ENCODE results near the gene GAPDHS. TPM values are rescaled to one million over a fixed set of nuclear protein-coding genes. Genes with fewer than 3 reads are reported as not detected.

The GAPDHS gene
- total RNA-seq, 1 donor from 2014 or later = not detected

DNA sequence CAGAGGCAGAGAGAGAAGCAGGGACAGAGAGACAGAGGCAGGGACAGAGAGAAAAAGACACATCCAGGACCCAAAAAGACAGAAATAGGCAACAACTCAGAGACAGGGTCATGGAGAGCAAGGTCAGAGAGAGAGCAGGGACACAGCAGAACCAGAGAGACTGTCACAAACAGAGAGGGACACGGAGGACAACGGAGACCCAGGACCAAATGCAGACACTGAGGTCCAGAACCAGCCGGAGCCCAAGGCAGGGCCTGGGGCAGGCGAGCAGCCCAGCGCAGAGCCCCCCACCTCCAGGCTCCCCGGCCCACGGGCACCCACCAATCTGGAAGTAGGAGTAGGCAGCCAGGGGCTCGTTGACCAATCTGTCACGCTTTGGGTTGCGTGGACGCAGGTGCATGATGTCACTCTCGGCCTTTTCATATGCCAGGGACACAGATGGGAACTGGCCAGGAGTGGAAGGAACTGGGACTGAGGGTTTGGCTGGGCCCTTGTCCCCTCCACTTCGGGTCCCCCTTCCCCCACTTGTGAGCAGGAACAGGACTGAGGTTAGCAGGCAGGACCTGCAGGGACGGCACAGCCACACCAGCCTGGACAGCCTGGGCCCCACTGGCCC, 20.2 kb downstream of the GAPDHS start:
- intact Hi-C loops (cut with DNase I) = no loop called here
- no peak overlapping the region for H3K4me3 ChIP-seq
- DNase-seq (no peak), ATAC-seq (no peak)
- H3K27me3 ChIP-seq = peaks cover 6% of the 10 kb centered on the region
- H3K9me3 ChIP-seq = no peaks in the 10 kb centered on the region
- H3K36me3 ChIP-seq = no peaks in the 10 kb centered on the region
- TF ChIP-seq, protein P1, sequence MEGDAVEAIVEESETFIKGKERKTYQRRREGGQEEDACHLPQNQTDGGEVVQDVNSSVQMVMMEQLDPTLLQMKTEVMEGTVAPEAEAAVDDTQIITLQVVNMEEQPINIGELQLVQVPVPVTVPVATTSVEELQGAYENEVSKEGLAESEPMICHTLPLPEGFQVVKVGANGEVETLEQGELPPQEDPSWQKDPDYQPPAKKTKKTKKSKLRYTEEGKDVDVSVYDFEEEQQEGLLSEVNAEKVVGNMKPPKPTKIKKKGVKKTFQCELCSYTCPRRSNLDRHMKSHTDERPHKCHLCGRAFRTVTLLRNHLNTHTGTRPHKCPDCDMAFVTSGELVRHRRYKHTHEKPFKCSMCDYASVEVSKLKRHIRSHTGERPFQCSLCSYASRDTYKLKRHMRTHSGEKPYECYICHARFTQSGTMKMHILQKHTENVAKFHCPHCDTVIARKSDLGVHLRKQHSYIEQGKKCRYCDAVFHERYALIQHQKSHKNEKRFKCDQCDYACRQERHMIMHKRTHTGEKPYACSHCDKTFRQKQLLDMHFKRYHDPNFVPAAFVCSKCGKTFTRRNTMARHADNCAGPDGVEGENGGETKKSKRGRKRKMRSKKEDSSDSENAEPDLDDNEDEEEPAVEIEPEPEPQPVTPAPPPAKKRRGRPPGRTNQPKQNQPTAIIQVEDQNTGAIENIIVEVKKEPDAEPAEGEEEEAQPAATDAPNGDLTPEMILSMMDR (IDR thresholded peaks at IDR 0.05) = no peak
- H3K4me1 ChIP-seq = peaks cover 6% of the 10 kb centered on the region
- H3K27ac ChIP-seq = no peak overlapping the region

DNA sequence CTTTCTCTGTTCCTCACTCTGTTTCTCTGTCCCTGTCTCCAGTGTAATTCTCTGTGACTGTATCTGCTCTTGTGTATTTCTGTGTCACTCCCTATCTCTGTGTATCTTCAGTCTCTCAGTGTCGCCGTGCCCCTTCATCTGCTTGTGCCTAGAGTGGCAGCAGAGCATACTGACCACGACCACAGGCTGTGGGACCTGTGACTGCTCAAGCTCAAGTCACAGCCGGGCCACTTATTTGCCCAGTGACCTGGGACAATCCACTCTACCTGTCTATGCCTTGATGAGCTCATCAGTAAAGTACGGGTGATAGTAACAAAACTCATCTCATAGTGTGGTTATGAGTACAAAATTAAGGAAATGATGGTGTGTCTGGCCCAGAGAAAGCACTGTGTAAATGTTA, 20.8 kb downstream of the GAPDHS start:
- DNase-seq = no peak
- peaks cover 12% of the 10 kb centered on the region for H3K27me3 ChIP-seq
- ATAC-seq = no peak
- no peak overlapping the region for H3K27ac ChIP-seq
- peaks cover 6% of the 10 kb centered on the region for H3K4me1 ChIP-seq
- no peaks in the 10 kb centered on the region for H3K9me3 ChIP-seq
- TF ChIP-seq, protein P1 (IDR thresholded peaks at IDR 0.05) = no peak
- no peak overlapping the region for H3K4me3 ChIP-seq
- H3K36me3 ChIP-seq = no peaks in the 10 kb centered on the region
- intact Hi-C loops (cut with DNase I) = no loop called here

DNA sequence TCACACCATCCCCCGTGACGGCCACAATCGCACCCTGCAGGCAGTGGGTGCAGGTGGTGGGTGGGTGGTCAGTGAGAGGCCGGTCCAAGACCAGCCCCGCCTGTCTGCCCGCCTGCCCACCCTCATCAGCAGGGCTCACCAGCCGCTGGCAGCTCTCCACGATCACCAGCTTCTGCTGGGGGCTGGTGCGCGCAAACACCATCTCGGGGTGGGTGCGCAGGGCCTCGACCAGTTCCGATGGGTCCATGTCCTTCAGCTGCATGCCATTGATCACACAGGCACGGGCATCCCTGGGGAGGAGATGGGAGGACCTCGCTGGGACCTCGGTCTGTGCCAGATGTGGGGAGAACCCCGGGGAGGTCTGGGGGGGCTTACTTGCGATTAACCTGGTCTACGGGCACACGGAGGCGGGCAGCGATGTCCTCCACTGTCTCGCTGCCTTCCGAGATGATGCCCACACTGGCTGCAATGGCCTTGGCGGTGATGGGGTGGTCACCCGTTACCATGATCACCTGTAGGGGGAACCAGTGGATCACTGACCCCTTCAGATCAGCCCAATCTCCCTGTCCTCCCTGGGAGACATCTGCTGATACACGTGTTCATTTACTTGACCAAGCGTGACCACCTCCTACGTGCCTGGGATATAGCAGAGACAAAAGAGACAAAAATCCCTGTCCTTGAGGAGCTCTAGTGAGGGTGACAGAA, 22.2 kb downstream of the GAPDHS start:
- no peaks in the 10 kb centered on the region for H3K9me3 ChIP-seq

DNA sequence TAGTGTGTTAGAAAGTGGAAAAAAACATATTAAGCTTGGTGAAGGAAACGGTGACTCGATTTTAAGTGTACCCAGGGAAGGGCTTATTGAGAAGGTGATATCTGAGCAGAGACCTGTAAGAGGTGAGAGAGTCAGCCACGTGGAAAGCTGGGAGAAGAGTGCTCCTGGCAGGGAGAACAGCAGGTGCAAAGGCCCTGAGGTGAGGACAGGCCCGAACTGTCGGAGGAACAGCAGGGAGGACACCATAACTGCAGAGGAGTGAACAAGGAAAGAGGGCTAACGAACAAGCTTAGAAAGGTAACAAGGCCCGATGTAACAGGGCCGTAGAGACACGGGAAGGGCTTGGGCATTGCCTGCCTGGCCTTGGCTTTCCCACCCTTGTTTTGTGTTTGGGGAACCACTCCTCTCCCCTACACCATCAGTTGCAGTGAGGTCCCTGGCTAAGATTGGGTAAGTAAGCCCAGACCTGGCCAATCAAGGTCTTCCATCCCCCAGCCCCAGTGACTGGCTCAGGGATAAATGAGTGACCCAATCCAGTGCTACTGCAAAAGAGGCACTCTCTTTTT, 22.9 kb downstream of the GAPDHS start:
- Histone ChIP-seq H3K4me1 (peaks cover 6% of the 10 kb centered on the region), H3K27ac (no peak overlapping the region), H3K36me3 (no peaks in the 10 kb centered on the region), H3K4me3 (no peak overlapping the region), H3K9me3 (no peaks in the 10 kb centered on the region), H3K27me3 (peaks cover 17% of the 10 kb centered on the region)
- ATAC-seq (no peak), DNase-seq (no peak)
- TF ChIP-seq, protein P1 (IDR thresholded peaks at IDR 0.05) = no peak
- intact Hi-C loops (cut with DNase I) = no loop called here

More for the DNA sequence above, 22.2 kb downstream of the GAPDHS start:
- H3K27me3 ChIP-seq = peaks cover 17% of the 10 kb centered on the region
- no peak overlapping the region for H3K27ac ChIP-seq
- H3K36me3 ChIP-seq = no peaks in the 10 kb centered on the region
- no peak for DNase-seq
- intact Hi-C loops (cut with DNase I) = no loop called here
- ATAC-seq = no peak
- TF ChIP-seq, protein P1 (IDR thresholded peaks at IDR 0.05) = peak; percentile 10
- peaks cover 6% of the 10 kb centered on the region for H3K4me1 ChIP-seq
- no peak overlapping the region for H3K4me3 ChIP-seq

DNA sequence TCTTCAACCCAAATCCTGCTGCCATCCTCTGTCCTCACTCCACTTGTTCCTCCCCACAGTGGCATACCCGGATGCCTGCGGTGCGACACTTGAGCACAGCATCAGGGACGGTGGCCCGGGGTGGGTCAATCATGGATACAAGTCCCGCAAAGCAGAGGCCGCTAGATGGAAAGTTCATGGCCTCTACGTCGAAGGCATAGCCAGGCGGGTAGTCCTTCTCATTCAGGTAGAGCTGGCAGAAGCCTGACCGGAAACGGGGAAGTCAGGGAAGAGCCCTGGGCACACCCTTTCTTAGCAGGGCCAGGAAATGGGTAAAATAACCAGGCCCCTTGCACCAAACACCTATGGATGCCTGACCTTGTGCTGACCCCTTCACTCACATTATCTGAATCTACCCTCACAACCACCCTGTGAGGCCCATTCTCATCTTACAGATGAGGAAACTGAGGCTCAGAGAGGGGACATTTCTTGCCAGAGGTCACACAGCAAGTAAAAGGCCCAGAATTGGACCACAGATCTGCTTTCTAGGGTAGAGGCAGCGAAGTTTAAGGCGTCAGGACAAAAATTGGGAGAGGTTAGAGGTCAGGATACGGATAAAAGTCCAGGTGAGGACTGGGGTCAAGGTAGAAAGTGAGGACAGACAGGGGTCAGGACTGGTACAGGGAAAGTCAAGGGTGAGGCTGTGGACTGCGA, 23.7 kb downstream of the GAPDHS start:
- ATAC-seq (no peak), DNase-seq (no peak)
- TF ChIP-seq, protein P1 (IDR thresholded peaks at IDR 0.05) = no peak
- Histone ChIP-seq H3K4me1 (peaks cover 6% of the 10 kb centered on the region), H3K4me3 (no peak overlapping the region), H3K27ac (no peak overlapping the region), H3K36me3 (no peaks in the 10 kb centered on the region), H3K9me3 (no peaks in the 10 kb centered on the region), H3K27me3 (peaks cover 17% of the 10 kb centered on the region)
- intact Hi-C loops (cut with DNase I) = no loop called here
